GM18499 (cell line): ENCODE measurements around the gene FLRT1.

Experiments used
- ATAC-seq: cut with Tn5 transposase; IDR thresholded peaks from one replicate; pipeline ENCODE4 v1.9.1; 2021; ENCODE audit warnings: moderate number of reproducible peaks; ENCODE audit not compliant: insufficient read depth, unreplicated experiment

Gene FLRT1

DNA sequence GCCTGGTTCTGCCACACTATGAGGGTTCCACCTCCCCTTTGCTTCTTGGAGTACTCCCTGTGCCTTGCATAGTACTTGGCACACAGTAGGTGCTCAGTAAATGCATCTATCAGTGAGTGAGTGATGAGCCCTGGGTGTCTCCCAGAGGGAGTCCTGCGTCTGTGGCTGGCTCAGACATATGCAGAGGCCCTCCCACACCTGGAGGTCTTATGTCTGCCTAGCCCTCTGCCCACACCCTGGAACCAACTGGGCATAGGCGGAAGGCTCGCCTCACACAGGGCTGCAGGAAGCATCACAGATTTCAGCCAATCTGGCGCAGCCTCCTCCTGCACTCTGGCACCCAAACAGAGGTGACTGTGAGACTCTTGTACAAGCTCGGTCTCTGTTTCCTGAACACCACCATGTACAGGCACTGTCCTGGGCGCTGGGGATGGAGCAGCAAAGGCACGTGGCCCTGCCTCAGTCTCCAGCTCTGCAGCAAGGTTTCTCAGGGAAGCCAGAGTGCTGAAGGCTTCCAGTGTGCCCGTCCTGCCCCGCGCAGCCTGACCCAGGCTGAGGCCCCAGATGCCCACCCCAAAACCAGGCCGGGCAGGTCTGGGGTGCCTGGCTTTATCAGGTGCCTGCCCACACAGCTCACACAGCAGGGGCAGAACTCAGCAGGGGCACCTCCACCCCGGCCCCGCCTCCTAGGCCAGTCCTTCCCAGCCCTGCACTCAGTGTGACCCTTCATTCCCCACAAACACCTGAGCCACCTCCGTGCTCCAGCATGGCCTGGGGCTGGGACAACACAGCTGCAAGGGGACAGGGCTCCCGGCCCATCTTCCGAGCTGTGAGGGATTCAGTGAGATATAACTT lies 26.7 kb downstream of the FLRT1 start:
- no peak for ATAC-seq

DNA sequence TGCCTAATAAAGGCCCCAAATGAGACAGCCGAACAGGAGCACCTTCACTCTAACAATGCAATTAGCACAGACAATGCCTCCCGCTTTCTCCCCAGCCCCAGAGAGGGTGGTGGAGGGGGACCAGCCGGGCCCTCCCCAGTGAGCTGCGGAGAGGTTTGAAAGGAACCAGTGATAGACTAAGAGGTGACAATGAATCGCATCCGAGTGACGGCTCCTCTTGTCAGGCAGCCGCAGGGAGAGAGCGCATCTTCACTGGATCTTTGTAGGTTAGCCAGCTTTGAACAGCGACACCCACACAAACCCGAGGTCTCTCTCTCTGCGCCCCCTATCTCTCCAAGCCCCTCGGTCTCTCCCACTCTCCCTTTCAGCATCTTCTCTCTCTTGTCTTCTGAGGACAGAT lies 28.0 kb downstream of the FLRT1 start:
- ATAC-seq, result no peak

DNA sequence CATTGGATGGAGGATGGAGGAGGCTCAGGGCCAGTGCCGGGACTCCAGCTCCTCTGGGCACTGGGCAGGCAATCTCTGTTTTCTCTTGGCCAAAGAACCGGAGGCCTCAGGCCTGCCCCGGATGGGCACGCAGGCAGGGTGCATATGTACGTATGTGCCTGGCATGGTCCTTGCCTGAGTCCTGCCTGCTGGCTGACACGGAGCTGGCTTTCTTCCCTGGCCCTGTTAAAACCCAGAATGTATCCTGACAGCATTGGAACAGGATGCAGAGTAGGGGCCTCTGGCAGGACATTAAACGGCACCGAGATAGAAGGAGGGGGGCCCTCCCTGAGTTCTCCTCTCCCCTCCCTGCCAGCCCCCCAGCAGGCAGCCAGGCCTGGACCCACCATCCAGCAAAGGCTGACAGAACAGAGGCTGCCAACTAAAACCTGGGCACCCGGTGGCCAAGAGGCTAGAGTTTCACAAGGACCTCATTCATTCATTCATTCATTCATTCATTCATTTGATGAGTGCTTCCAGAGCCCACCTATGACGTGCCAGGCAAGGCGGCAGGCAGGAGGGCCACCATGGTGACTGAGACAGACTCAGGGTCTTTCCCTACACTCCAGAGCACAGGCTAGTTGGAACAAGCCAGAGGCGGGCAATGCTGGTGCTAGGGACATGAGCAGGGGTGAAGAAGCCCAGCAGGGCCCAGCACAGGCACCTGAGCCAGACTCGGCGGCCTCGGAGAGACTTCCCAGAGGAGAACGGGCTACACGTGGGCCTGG lies 28.8 kb downstream of the FLRT1 start:
- no peak for ATAC-seq

DNA sequence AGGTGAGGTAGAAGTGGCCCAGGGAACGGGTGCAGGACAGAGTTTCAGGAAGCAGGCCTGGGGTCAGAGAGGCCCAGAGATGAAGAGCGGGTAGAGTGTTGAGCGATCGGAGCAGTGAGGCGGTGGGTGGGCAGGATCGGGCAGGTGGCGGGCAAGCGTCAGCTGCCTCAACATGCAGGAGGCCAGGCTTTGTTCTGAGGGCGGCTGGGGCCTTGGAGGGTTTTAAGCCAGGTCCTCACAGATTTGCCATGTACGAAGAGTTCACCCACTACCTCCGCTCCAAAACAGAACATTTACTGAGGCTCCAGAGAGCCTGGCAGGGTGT lies 29.4 kb downstream of the FLRT1 start:
- ATAC-seq, result no peak

DNA sequence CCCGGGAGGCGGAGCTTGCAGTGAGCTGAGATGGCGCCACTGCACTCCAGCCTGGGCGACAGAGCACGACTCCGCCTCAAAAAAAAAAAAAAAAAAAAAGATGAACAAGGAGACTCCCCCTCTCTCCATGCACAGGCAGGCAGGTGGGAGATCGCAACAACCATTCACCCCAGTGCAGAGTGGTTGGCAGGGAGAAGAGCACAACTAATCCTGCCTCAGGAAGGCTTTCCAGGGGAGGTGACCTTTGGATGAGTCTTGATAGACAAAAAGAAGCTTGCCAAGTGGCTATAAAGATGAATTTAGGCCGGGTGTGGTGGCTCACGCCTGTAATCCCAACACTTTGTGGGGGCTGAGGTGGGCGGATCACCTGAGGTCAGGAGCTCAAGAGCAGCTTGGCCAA lies 30.0 kb downstream of the FLRT1 start:
- no peak for ATAC-seq

DNA sequence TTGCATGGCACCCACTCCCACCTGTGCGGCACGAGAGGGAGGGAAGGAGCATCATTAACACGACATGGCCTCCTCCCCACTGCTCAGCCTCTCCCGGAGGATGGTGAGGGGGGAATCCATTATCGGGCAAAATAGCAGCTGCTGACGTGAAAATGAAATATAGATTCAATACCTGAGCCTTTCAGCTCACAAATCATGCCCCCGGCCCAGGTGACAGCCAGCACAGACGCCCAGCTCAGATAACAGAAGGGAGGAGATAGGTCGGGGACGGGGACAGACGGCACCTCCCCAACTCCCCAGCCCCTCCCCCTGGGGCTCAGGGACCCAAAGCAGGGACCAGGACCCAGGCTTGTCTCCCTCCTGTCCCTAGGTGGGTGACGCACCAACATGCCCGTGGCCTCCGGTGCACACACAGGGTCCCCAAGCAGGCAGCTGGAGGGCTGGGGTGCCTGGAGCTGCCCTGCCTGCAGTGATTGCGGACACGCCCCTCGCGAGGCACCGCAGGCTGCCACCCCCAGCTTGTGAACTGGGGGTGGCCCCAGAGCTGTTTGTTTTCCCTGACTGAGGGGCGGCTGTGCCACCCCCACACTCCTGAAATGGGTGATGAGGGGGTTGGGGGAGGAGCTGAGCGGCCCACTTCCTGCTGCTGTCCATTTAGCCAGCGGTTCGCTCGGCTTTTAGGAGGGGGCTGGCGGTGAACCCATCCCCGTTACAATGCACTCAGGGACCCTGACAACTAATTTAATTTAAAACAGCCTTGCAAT lies 31.7 kb downstream of the FLRT1 start:
- ATAC-seq, result no peak

DNA sequence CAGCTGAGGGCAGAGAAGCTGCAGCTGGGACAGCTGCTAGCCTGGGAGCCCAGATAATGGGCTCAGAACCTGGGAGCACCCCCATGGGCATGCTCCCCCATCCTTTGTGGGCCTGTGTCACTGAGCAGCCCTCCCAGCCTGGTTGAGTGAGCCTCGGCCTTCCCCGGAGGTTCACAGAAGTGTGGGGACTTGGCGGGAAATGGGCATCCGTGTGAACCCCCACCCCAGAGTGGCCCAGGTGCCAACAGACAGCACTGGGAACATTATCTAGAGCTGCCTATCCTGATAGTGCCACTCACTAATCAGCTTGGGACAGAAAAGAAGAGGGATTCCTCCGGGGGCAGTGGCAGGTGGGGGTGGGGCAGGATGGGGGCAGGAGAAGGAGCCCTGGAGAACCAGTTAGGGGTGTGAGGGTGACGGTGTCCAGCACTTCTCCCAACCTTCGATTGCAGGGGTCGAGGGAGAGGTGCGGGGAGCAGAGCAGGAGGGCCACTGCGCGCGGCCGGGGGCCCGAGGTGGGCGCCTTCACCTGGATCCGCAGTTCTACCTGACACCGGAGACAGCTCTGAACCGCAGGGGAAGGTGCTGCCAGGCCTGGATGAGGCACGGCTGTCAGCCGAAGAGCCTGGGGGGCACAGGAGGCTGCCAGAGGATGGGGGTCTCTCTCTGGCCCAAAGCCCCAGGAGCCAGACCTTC lies 33.1 kb downstream of the FLRT1 start:
- no peak for ATAC-seq

DNA sequence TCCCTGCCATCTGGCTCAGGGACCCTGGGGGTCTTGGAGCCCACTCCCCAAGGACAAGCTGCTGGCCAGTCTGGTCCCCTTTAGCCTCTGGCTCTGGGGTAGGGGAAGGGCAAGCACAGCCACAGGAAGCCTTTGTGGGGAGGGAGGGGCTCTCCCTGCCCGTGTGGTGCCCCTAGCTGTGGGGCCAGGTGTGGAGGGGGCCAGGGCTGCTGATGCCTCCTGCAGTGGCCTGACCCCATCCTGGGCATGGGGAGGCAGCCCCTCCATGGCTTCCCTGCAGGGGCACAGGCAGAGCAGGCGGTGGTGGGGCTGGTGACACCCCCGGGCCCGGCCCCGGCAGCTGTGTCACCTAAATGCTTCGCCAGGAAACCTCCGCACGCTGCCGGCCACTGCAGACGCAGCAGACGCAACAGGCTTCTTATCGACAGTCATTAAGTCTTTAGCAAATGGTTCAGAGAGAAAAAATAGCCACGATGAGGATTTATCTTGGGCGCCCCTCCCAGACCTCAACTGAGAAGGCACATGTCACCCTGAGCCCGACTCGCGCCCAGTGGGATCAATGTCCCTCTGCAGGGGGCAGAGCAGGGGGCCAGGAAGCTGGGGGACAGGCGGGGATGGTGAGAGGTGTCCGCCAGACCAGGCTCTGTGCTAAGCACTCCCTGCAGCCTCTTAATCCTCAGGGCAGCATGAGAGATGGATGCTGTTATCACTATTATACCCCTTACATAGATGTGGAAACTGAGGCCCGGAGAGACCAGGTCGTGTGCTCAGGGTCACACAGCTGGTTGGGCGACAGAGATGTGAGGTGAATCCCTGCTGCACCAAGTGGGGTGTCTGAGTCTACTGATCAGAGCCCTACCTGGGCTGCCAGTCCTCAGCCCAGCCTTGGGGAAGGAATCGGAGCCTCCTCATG lies 33.9 kb downstream of the FLRT1 start:
- no peak for ATAC-seq

DNA sequence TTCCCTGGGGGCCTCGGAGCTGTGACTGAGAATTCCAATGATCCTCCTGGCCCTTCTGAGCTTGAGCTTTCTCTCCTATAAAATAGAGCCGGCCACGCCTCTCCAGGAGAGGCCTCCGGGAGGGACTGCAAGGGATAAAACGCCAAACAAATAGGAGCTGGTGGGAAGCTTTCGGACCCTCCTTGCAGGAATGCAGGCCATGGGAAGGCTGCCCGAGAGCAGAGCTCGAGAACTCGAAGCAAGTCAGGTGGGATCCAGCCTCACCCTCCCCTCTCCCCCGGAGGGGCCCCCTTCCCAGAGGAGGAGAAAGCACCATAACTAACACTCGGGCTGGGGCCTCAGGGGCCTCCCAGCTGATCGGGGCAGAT lies 34.6 kb downstream of the FLRT1 start:
- no peak for ATAC-seq

DNA sequence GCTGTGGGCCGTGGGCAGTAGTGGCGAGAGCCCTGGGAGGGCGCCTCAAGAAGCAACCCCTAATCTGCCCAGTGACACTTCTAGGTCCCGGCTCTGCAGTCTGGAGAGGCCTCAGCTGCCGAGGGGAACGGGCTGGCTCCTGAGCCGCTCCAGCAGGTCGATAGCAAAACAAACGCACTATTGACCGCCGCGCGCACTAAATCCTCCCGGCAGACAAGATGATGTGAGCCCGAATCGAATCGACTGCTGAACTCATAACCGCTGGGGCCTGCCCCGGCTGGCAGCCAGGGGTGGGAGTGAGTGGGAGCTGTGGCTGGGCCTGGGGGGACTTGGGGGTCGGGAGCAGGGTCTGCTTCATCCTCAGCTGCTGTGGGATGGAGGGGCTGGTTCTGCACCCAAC lies 36.1 kb downstream of the FLRT1 start:
- no peak for ATAC-seq

DNA sequence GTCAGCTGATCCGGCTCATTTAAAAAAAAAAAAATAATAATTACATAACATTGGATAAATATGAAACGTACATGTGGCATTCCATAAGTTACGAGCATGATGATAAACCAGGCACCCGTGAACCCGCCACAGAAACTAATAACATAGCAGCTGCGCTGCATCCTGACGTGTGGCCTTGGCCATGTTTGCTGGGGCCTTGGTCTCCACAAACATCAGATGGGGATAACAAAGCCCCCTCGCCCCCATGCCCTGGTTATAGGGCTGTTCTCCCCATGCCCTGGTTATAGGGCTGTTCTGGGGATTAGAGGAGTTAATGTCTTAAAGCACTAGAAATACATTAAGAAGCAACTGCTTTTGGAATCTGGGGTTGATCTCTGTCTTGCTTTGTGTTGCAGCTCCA lies 36.7 kb downstream of the FLRT1 start:
- no peak for ATAC-seq

DNA sequence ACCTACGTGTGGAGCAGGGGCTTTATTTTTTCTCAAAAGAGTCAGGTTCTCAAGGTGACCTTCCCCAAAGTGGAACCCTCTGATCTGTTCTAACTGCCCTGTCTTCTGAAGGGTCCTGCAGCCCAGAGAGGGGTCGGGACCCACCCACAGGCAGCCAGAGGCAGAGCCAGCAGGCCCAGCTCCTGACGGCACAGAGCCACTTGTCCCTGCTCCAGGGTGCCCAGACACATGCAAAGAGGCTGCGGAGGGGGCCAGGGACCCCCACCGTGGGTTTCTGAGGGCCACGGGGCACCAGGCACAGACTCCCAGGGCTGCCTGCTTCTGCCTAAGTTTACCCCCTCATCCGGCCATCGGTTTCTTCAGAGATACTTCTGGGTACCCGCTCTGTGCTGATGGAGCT lies 37.1 kb downstream of the FLRT1 start:
- ATAC-seq, result no peak

DNA sequence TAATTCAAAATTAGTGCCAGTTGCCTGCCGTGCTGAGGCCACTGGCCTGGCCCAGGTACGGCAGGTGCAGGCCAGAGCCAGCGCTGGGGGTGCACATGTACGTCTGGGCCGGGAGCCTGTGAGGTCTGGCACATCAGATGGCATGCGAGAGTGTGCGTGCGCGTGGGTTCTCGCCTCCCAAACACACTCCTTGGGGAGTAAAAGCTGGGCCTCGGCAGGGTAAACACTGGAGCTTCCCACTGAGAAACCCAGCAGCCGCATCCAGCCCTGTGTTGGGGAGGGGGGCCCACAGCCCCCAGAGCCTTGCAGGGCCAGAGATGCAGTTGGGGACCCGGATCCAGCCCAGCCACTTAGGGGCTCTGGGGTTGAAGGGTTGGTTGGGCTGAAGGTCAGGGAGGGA lies 37.8 kb downstream of the FLRT1 start:
- no peak for ATAC-seq

DNA sequence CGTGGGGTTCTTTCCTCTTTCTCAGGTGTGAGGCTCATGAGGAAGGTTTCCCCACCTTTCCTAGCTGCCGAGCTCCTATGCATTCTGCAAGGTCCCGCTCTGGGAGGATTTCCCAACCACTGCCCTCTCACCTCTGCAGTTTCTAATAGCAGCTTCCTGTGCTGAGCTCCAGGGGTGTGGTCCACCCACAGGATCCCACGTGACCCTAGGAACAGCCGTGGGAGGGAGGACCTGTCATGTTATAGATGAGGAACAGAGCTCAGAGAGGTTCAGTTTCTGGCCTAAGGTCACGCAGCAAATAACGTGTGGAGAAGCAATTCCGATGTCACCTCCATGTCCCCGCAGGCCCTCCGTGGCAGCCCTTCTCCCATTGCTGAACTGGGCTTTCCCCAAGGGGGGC lies 38.5 kb downstream of the FLRT1 start:
- ATAC-seq, result no peak

DNA sequence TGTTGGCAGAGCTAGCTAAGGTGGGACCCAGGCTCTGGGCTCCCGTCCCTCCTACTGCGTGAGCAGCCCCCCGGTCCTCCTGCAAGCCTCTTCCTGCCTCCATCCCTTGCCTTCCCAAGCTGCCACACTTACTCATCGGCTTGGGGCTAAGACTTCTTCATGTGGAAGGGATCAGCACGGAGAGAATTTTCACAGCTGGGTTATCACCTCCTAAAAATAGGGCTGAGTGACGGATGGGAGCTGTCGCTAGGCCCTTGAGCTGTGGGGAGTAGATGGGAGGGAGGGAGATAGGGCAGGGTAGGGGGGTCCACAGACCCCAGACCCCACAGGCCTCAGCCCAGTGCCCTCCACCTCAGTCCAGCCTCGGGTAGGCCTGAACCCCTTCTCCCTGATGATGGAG lies 41.0 kb downstream of the FLRT1 start:
- no peak for ATAC-seq

DNA sequence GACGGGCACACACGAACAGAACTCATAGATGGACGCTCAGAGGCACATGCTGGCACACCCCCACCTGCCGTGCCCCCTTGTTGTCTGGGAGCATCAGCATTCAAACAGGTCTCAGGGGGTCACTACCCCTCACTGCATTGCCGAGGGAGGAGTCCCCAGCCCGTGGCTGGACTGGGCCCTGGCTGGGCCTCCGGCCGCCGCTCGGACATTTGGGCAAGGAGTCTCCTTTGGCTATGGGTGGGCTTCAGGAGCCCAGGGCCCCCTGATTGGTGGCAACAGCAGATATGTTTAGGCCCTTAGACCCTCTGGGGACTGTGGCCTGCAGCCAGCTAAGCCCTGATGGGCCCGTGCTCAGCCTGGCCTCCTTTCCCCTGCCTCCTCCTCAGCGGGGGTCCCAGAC lies 41.9 kb downstream of the FLRT1 start:
- ATAC-seq, result no peak

DNA sequence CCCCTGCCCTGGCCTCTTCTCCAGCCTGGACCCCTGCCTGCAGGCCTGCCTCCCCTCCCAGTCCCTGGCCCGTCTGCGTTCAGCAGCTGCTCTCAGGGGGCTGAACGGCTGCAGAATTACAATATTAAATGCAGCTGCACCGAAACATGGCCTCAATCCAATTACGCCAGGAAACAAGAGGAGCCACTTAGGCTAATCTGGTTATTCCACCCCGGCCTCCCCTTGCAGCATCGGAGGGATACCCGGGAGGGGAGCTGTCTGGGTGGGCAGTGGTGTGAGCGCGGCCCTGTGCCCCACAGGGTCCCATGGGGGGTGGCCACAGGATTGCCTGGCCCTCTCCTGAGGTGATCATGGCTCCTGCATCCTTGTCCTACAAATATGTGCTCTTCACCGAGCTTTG lies 42.6 kb downstream of the FLRT1 start:
- no peak for ATAC-seq

DNA sequence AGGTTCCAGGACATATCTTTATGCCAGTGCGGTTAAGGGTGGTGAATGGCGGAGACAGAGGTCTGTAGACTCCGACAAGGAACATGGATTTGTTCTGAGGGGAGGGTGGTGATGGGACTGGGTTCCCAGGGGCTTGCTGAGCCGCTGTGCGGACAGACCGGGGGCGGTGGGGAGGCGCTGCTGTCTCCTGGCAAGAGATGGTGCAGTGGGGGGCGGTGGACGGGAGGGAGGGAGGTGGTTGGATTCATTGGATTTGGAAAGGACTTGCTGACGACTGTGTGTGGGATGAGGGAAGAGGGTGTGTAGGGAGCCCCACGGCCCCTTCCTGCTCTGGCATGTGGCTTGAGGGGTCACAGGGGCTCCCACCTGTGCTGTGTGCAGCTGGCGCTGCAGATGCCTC lies 43.2 kb downstream of the FLRT1 start:
- no peak for ATAC-seq

DNA sequence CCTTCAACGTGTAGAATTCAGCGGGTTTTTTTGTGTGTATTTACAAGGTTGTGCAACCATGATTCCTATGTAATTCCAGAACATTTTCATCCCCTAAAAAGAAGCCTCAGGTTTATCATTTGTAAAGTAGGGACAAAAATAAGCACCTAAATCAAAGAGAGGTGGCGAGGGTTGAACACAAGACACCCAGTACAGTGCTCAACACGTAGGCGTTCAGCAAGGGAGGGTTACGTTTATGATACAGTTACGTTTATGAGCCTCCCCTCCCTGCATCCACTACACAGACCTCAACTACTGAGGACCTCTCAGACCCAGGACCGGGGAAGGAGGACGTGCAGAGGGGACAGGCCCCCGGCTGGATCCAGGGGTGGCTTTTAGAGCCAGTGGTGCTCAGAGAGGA lies 44.7 kb downstream of the FLRT1 start:
- no peak for ATAC-seq
